DOHH2 (cell line): Measurements from ENCODE around the gene SEC24A.
"Not testable (repeated sequence)": the region's sequence is repeated elsewhere in the genome, so short reads cannot be mapped to it uniquely, and the experiment has no call there.

Experiments
- EZH2phosphoT487 ChIP-seq: fragments of 200-600 bp; sonication (generic); IDR thresholded peaks from 2 replicates; pipeline ENCODE4 v1.6.1; 2017; ENCODE audit warnings: borderline replicate concordance, mild to moderate bottlenecking, antibody characterized with exemption, low read length, moderate library complexity, mixed read lengths
- TF ChIP-seq, protein P1 (sequence below): fragments of 200-600 bp; sonication (generic); IDR thresholded peaks from one replicate; pipeline ENCODE4 v1.5.1; 2014; ENCODE audit warnings: antibody characterized with exemption, mild to moderate bottlenecking, low read depth, low read length; ENCODE audit not compliant: poor library complexity, severe bottlenecking

DNA sequence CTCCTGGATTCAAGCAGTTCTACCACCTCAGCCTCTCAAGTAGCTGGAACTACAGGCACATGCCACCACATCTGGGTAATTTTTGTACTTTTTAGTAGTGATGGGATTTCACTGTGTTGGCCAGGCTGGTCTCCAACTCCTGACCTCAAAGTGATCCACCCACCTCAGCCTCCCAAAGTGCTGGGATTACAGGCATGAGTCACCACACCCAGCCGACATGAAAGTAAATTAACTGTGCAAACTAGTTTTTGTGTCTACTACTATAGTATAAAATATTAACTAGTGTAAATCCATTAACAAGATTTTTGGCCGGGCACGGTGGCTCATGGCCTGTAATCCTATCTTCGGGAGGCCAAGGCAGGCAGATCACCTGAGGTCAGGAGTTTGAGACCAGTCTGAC lies 25.0 kb downstream of the SEC24A start:
- TF ChIP-seq, protein P1, sequence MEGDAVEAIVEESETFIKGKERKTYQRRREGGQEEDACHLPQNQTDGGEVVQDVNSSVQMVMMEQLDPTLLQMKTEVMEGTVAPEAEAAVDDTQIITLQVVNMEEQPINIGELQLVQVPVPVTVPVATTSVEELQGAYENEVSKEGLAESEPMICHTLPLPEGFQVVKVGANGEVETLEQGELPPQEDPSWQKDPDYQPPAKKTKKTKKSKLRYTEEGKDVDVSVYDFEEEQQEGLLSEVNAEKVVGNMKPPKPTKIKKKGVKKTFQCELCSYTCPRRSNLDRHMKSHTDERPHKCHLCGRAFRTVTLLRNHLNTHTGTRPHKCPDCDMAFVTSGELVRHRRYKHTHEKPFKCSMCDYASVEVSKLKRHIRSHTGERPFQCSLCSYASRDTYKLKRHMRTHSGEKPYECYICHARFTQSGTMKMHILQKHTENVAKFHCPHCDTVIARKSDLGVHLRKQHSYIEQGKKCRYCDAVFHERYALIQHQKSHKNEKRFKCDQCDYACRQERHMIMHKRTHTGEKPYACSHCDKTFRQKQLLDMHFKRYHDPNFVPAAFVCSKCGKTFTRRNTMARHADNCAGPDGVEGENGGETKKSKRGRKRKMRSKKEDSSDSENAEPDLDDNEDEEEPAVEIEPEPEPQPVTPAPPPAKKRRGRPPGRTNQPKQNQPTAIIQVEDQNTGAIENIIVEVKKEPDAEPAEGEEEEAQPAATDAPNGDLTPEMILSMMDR: not testable (repeated sequence)
- TF ChIP-seq EZH2phosphoT487: not testable (repeated sequence)
